Measurements from ENCODE around the gene S100A7A. TPM values are rescaled to one million over a fixed set of nuclear protein-coding genes. Genes with fewer than 3 reads are reported as not detected.

Gene S100A7A
- total RNA-seq, 3 donors from 2014 or later = not detected

DNA sequence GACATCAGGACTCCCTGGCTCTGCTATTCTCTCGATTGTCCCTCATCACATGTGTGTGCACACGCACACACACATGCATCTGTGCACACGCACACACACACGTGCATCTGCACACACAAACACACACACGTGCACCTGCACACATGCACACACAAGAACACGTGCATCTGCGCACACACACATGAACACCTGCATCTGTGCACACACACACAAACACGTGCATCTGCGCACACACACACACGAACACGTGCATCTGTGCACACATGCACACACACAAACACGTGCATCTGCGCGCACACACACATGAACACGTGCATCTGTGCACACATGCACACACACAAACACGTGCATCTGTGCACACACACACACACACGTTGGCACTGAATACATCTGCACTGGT is 14.7 kb downstream of the S100A7A start:
- no peak for ATAC-seq
- no peaks in the 10 kb centered on the region for H3K9me3 ChIP-seq
- no peaks in the 10 kb centered on the region for H3K36me3 ChIP-seq (ENCODE audit: low read depth)
- intact Hi-C loops (cut with DNase I, micrococcal nuclease) = no loop called here
- no peak for DNase-seq
- TF ChIP-seq, protein P1, sequence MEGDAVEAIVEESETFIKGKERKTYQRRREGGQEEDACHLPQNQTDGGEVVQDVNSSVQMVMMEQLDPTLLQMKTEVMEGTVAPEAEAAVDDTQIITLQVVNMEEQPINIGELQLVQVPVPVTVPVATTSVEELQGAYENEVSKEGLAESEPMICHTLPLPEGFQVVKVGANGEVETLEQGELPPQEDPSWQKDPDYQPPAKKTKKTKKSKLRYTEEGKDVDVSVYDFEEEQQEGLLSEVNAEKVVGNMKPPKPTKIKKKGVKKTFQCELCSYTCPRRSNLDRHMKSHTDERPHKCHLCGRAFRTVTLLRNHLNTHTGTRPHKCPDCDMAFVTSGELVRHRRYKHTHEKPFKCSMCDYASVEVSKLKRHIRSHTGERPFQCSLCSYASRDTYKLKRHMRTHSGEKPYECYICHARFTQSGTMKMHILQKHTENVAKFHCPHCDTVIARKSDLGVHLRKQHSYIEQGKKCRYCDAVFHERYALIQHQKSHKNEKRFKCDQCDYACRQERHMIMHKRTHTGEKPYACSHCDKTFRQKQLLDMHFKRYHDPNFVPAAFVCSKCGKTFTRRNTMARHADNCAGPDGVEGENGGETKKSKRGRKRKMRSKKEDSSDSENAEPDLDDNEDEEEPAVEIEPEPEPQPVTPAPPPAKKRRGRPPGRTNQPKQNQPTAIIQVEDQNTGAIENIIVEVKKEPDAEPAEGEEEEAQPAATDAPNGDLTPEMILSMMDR (IDR thresholded peaks at IDR 0.05) = no peak
- H3K4me1 ChIP-seq (ENCODE audit: low read depth) = no peaks in the 10 kb centered on the region
- H3K4me3 ChIP-seq = no peak overlapping the region

DNA sequence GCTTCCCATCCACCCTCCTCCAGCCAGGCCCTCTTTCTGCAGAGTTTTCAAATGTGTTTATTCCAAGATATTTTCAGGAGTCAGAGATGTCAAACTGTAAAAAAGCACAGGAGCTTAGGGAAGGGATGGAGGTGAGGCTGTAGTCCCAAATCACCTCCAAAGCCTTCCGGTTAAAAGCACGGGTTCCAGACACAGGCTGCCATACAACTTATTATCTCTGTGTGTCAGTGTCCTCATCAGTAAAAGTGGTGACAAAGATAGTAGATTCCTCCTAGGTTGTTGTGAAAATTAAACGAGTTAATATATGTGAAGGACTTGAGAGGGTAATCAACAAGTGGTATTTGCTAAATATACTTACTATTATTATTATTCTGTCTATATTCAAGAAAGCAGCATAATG is 15.1 kb downstream of the S100A7A start:
- ATAC-seq = no peak

DNA sequence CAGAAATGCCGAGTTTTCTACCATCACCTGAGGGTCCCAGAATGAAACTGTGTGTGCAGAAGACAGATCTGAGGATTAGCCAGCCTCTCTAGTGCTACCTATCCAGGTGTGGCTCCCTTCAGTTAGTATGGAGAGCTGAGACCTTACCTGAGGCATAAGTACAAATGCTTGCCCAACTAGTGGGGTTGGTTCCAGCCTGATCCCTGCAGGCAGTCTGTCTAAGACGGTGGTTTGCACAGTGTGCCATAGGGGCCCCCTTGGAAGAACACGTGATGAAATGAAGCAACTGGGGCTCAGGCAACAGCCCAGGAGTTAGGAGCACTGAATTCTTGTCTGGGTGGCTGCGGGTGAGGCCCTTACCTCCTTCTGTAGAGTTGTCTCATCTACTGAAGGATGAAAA is 15.6 kb downstream of the S100A7A start:
- intact Hi-C loops (cut with DNase I, micrococcal nuclease) = no loop called here
- TF ChIP-seq, protein P1 (IDR thresholded peaks at IDR 0.05) = no peak

More for the DNA sequence above, 15.1 kb downstream of the S100A7A start:
- Histone ChIP-seq H3K9me3 (no peaks in the 10 kb centered on the region), H3K4me3 (no peak overlapping the region), H3K4me1 (ENCODE audit: low read depth) (no peaks in the 10 kb centered on the region), H3K36me3 (ENCODE audit: low read depth) (no peaks in the 10 kb centered on the region)
- TF ChIP-seq, protein P1 (IDR thresholded peaks at IDR 0.05) = no peak
- DNase-seq = no peak
- intact Hi-C loops (cut with DNase I, micrococcal nuclease) = no loop called here

GRCh38 chr1:153432874-153433681 is 16.8 kb downstream of the S100A7A start:
- H3K36me3 ChIP-seq (ENCODE audit: low read depth) = no peaks in the 10 kb centered on the region
- no peaks in the 10 kb centered on the region for H3K4me1 ChIP-seq (ENCODE audit: low read depth)
- H3K9me3 ChIP-seq = no peaks in the 10 kb centered on the region
- no peak overlapping the region for H3K4me3 ChIP-seq
- DNase-seq (no peak), ATAC-seq (no peak)
- TF ChIP-seq, protein P1 (IDR thresholded peaks at IDR 0.05) = no peak
- intact Hi-C loops (cut with DNase I, micrococcal nuclease) = no loop called here

More for the DNA sequence above, 15.6 kb downstream of the S100A7A start:
- no peaks in the 10 kb centered on the region for H3K9me3 ChIP-seq
- no peaks in the 10 kb centered on the region for H3K36me3 ChIP-seq (ENCODE audit: low read depth)
- H3K4me1 ChIP-seq (ENCODE audit: low read depth) = no peaks in the 10 kb centered on the region
- no peak overlapping the region for H3K4me3 ChIP-seq
- no peak for ATAC-seq
- no peak for DNase-seq

GRCh38 chr1:153434746-153435455 is 18.6 kb downstream of the S100A7A start:
- H3K4me3 ChIP-seq = no peak overlapping the region
- TF ChIP-seq, protein P1 (IDR thresholded peaks at IDR 0.05) = no peak
- H3K36me3 ChIP-seq (ENCODE audit: low read depth) = no peaks in the 10 kb centered on the region
- ATAC-seq (no peak), DNase-seq (no peak)
- intact Hi-C loops (cut with DNase I, micrococcal nuclease) = no loop called here
- H3K4me1 ChIP-seq (ENCODE audit: low read depth) = no peaks in the 10 kb centered on the region
- H3K9me3 ChIP-seq = no peaks in the 10 kb centered on the region

All from mucosa of descending colon (tissue), 3 donors.